K562 (cell line): Measurements from ENCODE around the gene GPR183. TPM values are rescaled to one million over a fixed set of nuclear protein-coding genes. Genes with fewer than 3 reads are reported as not detected.

Experiments used
- ARNT ChIP-seq, 2 experiments: fragments of 450-650 bp; IDR thresholded peaks; 2 replicates each; pipeline ENCODE4 v1.6.1; 2016; ENCODE audit warnings: mild to moderate bottlenecking in 1 of 2
- PML ChIP-seq: IDR thresholded peaks from 2 replicates; pipeline ENCODE4 v1.6.1; 2012; ENCODE audit warnings: low read length, inconsistent platforms
- SAFB2 ChIP-seq: fragments of 200-400 bp; formaldehyde crosslinking; IDR thresholded peaks from 2 replicates; pipeline ENCODE4 v1.6.1; 2018; ENCODE audit warnings: borderline replicate concordance, low read length, low read depth, moderate library complexity; ENCODE audit not compliant: severe bottlenecking
- ZNF174 ChIP-seq: fragments of 250-450 bp; sonication (Bioruptor Pico); IDR thresholded peaks from 2 replicates; pipeline ENCODE4 v1.4.0; 2020; ENCODE audit warnings: mild to moderate bottlenecking
- ZNF589 ChIP-seq: fragments of 200-800 bp; sonication (Bioruptor generic); IDR thresholded peaks from 2 replicates; pipeline ENCODE4 v1.6.1; 2016; ENCODE audit warnings: low read depth, missing genetic modification characterization, missing compliant biosample characterization
- ZSCAN29 ChIP-seq: fragments of 450-650 bp; IDR thresholded peaks from 2 replicates; pipeline ENCODE4 v1.6.1; 2017
- polyA plus RNA-seq, 8 experiments: library from polyadenylated mRNA; depleted of rRNA in 4 of 8; stranded (reverse) in 5 of 8; unstranded in 3 of 8; fragments of >200 nt; fragmentation: Nextera tagmentation in 2 of 8; fragmentation: Illumina TruSeq in 1 of 8; extraction: Ambion mirVana in 2 of 8; extraction: Trizol in 1 of 8; gene quantifications; 2 replicates each; pipeline versions ENCODE4 v1.2.1 to v1.2.3, GENCODE V29; 2011 to 2014; ENCODE audit warnings: inconsistent platforms in 1 of 8, missing spikeins in 1 of 8
- total RNA-seq, 7 experiments: library from RNA; depleted of rRNA in 6 of 7; stranded (reverse); fragments of >200 nt in 6 of 7; fragmentation: Illumina TruSeq in 2 of 7; extraction: Trizol in 2 of 7; gene quantifications; 2 replicates each; pipeline versions ENCODE4 v1.2.1 to v1.2.3, GENCODE V29; 2011 to 2021; ENCODE audit warnings: low replicate concordance in 1 of 7
- TF ChIP-seq, protein P1 (sequence below): fragments of 450-650 bp; IDR thresholded peaks from 2 replicates; pipeline ENCODE4 v1.6.1; 2018; ENCODE audit warnings: mild to moderate bottlenecking, low read depth; ENCODE audit not compliant: partially characterized antibody
- TF ChIP-seq, protein P2 (sequence below): fragments of 450-650 bp; IDR thresholded peaks from 2 replicates; pipeline ENCODE4 v1.6.1; 2017; ENCODE audit warnings: antibody characterized with exemption, mild to moderate bottlenecking
- TF ChIP-seq, protein P3 (sequence below): fragments of 450-650 bp; formaldehyde crosslinking; IDR thresholded peaks from 2 replicates; pipeline ENCODE4 v1.4.0; 2022; ENCODE audit warnings: missing genetic modification characterization
- TF ChIP-seq, protein P4 (sequence below): sonication (generic); formaldehyde crosslinking; IDR thresholded peaks from 2 replicates; pipeline ENCODE4 v1.8.1; 2023; ENCODE audit warnings: mild to moderate bottlenecking, missing genetic modification reagents
- TF ChIP-seq, protein P5 (sequence below): fragments of 250-450 bp; sonication (Bioruptor Pico); IDR thresholded peaks from 2 replicates; pipeline ENCODE4 v1.9.0; 2021; ENCODE audit warnings: mild to moderate bottlenecking

GPR183 gene
- total and polyA plus RNA-seq, 9 of the 15 experiments (the other 6 are each of a cell fraction or from before 2014, with no cell fraction given): 1.3 to 10.2 (median 3.7) TPM

DNA sequence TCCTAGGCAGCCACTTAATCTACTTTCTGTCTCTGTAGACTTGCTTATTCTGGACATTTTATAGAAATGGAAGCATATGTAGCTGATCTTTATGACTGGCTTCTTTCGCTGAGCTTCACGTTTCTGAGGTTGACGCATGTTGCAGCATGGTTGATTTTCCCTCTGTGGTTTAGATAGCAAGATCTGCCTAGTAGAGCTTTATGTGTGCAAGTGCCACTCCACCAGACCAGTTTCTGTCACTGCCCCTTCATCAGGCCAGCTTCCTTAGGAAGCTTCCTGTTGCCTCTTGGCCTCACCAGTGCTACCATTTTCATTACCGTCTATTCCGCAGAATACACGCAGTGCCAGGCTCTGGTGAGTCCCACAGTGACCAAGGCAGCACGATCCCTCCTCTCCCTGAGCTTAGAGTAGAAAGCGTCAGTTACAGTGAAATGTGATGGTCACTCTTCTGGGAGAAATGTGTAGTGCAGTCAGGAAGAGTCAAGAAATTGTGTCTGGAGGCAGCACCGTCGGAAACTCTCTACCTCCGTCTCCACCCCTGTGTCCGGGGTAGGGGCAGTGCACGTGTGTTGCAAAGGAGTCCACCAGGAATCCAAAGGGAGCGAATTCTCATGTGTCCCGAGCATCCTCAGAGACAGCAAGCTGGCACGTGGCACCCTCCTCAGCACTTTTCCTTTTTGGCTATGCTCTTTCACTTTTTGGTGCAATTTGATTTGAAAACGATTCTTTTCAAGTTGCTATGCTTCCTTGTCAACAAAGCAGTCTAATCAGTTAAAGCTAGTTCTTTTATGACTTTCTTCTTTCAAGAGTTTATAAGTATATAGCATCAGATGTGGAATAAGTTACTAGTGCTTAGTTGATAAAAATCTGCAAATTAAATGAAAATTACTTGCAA lies 45.4 kb upstream of the GPR183 start (continued):
- TF ChIP-seq, protein P1, sequence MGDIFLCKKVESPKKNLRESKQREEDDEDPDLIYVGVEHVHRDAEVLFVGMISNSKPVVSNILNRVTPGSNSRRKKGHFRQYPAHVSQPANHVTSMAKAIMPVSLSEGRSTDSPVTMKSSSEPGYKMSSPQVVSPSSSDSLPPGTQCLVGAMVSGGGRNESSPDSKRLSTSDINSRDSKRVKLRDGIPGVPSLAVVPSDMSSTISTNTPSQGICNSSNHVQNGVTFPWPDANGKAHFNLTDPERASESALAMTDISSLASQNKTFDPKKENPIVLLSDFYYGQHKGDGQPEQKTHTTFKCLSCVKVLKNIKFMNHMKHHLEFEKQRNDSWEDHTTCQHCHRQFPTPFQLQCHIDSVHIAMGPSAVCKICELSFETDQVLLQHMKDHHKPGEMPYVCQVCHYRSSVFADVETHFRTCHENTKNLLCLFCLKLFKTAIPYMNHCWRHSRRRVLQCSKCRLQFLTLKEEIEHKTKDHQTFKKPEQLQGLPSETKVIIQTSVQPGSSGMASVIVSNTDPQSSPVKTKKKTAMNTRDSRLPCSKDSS: no peak
- TF ChIP-seq ZNF174 (CRISPR knock-in tag): no peak
- no peak for TF ChIP-seq ZNF589
- TF ChIP-seq, protein P2, sequence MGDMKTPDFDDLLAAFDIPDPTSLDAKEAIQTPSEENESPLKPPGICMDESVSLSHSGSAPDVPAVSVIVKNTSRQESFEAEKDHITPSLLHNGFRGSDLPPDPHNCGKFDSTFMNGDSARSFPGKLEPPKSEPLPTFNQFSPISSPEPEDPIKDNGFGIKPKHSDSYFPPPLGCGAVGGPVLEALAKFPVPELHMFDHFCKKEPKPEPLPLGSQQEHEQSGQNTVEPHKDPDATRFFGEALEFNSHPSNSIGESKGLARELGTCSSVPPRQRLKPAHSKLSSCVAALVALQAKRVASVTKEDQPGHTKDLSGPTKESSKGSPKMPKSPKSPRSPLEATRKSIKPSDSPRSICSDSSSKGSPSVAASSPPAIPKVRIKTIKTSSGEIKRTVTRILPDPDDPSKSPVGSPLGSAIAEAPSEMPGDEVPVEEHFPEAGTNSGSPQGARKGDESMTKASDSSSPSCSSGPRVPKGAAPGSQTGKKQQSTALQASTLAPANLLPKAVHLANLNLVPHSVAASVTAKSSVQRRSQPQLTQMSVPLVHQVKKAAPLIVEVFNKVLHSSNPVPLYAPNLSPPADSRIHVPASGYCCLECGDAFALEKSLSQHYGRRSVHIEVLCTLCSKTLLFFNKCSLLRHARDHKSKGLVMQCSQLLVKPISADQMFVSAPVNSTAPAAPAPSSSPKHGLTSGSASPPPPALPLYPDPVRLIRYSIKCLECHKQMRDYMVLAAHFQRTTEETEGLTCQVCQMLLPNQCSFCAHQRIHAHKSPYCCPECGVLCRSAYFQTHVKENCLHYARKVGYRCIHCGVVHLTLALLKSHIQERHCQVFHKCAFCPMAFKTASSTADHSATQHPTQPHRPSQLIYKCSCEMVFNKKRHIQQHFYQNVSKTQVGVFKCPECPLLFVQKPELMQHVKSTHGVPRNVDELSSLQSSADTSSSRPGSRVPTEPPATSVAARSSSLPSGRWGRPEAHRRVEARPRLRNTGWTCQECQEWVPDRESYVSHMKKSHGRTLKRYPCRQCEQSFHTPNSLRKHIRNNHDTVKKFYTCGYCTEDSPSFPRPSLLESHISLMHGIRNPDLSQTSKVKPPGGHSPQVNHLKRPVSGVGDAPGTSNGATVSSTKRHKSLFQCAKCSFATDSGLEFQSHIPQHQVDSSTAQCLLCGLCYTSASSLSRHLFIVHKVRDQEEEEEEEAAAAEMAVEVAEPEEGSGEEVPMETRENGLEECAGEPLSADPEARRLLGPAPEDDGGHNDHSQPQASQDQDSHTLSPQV: no peak
- TF ChIP-seq ZSCAN29: no peak
- no peak for TF ChIP-seq PML
- TF ChIP-seq, protein P3, sequence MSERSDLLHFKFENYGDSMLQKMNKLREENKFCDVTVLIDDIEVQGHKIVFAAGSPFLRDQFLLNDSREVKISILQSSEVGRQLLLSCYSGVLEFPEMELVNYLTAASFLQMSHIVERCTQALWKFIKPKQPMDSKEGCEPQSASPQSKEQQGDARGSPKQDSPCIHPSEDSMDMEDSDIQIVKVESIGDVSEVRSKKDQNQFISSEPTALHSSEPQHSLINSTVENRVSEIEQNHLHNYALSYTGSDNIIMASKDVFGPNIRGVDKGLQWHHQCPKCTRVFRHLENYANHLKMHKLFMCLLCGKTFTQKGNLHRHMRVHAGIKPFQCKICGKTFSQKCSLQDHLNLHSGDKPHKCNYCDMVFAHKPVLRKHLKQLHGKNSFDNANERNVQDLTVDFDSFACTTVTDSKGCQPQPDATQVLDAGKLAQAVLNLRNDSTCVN (CRISPR knock-in tag): no peak
- TF ChIP-seq ARNT (IDR thresholded peaks at IDR 0.05): no peak
- TF ChIP-seq, protein P4, sequence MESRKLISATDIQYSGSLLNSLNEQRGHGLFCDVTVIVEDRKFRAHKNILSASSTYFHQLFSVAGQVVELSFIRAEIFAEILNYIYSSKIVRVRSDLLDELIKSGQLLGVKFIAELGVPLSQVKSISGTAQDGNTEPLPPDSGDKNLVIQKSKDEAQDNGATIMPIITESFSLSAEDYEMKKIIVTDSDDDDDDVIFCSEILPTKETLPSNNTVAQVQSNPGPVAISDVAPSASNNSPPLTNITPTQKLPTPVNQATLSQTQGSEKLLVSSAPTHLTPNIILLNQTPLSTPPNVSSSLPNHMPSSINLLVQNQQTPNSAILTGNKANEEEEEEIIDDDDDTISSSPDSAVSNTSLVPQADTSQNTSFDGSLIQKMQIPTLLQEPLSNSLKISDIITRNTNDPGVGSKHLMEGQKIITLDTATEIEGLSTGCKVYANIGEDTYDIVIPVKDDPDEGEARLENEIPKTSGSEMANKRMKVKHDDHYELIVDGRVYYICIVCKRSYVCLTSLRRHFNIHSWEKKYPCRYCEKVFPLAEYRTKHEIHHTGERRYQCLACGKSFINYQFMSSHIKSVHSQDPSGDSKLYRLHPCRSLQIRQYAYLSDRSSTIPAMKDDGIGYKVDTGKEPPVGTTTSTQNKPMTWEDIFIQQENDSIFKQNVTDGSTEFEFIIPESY (CRISPR knock-in tag): no peak
- TF ChIP-seq, protein P5, sequence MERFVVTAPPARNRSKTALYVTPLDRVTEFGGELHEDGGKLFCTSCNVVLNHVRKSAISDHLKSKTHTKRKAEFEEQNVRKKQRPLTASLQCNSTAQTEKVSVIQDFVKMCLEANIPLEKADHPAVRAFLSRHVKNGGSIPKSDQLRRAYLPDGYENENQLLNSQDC (CRISPR knock-in tag): no peak
- TF ChIP-seq SAFB2: no peak
